GM12801 (cell line): ENCODE measurements around the gene TTF2.

ENCODE experiments used
- TF ChIP-seq, protein P1 (sequence below): IDR thresholded peaks from one replicate; pipeline ENCODE4 v1.5.1; 2011; ENCODE audit warnings: control low read depth; ENCODE audit not compliant: insufficient read length; ENCODE audit errors: extremely low read depth

TTF2 gene

DNA sequence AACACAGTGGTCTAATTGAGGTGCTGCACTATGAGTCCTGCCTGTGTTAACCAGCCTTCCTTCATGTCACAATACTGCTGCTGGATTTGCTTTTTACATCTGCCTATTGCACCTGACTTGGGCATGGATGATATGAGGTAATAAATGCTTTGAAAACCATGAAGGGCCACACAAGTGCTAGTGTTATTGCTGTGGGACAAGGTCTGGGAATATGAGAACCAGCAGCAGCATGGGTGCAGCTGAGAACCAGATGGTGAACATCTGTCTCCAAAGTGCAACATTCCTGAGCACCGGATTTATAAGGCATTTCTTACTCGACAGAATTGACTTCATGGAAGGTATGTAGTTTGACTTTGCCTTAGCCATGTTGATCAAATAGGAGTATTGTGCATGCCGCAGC is 44.9 kb downstream of the TTF2 start:
- TF ChIP-seq, protein P1, sequence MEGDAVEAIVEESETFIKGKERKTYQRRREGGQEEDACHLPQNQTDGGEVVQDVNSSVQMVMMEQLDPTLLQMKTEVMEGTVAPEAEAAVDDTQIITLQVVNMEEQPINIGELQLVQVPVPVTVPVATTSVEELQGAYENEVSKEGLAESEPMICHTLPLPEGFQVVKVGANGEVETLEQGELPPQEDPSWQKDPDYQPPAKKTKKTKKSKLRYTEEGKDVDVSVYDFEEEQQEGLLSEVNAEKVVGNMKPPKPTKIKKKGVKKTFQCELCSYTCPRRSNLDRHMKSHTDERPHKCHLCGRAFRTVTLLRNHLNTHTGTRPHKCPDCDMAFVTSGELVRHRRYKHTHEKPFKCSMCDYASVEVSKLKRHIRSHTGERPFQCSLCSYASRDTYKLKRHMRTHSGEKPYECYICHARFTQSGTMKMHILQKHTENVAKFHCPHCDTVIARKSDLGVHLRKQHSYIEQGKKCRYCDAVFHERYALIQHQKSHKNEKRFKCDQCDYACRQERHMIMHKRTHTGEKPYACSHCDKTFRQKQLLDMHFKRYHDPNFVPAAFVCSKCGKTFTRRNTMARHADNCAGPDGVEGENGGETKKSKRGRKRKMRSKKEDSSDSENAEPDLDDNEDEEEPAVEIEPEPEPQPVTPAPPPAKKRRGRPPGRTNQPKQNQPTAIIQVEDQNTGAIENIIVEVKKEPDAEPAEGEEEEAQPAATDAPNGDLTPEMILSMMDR, result no peak

DNA sequence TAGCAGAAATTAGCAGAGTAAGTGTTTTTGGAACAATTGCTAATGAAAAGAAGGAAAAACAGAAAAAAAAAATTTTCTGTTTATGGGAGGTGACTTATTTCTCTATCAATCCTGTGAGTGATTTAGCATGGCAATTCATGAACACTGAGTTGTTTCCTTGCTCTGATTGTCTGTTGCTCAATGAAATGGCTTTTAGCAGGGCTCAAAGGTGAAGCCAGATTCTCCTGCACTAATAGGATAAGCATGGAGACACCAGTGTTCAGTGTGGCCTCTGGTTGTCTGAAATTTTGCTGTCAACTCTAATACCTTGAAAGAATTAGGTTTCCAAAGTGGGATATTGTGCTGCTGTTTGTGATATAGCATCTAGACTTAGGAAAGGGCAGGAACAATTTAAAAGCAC is 45.6 kb downstream of the TTF2 start:
- TF ChIP-seq, protein P1, result no peak

DNA sequence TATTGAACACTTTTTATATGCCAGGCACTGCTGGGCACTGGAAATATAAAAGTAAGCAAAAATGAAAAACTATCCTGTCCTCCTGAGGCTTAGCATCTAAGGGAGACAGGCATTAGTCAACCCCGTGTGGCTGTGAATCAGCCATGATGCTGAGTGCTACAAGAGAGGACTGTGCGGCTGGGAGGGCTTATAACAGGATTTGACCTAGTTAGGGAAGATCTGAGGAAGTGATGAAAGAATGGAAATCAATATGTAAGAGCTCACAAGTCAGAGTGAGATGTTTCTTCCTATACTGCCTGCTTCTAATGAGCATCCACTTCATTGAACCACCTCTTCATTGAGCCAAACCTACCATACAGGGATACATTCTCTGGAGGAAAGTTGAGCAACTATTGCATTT is 46.4 kb downstream of the TTF2 start:
- TF ChIP-seq, protein P1, result no peak

DNA sequence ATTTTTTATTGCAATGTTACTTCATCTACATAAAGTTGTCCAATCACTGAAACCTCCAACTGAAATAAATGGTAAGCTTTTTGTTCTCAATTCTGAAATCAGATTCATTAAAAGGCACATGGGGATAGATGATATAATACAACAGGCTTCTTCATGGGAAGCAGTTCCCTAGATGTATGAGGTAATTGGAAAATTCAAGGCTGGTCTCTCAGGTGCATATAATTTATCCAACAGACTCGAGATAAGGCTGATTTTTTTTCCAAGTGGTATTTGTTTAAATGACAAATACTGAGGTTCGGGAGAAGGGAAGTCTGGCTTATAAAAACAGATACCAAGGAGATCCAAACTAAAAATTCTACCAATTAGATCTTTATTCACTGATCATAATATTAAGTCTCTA is 47.2 kb downstream of the TTF2 start:
- TF ChIP-seq, protein P1, result no peak

DNA sequence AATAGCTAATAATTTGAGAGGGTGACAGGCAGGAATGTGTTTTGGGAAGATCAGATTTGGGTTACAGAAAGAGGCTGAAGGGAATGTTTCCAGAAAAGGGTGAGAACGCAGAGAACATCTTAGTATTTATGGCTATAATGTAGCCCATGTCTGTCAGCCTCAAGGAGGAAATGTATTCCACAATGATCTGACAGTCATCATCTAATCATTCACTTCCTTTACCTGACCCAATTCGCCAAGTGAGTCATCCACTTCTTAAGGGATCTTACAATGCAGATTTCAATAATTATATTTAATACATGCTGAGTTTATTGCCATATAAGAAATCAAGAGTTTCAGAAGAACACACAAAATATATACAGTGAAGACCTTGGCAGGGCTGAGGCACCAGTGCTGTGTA is 50.6 kb downstream of the TTF2 start:
- TF ChIP-seq, protein P1, result no peak

DNA sequence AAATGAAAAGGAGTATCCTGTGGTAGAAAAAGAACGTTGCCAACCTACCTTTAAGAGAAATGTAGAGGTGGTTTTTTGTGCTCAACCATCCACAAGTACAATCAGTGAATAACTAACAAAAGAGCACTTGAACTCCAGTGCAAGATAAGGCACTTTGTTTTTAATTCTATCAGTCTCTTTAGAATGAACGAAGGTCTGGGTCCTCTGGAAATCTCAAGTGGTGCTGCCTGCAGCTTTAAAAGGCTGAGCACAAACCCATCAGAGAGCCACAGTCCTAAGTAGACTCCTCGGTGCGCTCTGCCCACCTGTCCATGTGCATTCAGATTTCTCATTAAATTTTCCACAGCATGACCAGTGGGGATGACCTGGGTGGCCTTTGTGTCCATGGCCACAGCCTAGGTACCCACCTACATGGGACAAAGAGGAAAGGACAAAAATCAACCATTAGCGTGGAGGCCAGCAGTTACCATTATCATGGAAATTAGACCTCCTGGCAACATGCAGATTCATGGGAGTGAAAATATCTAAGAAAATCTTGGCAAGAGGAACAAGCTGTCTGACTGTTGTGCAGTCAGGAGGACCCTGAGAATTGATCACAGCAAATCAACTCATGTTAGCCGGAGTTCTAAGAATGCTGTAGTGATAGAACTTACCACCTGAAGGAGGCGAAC is 52.1 kb downstream of the TTF2 start:
- TF ChIP-seq, protein P1, result no peak

DNA sequence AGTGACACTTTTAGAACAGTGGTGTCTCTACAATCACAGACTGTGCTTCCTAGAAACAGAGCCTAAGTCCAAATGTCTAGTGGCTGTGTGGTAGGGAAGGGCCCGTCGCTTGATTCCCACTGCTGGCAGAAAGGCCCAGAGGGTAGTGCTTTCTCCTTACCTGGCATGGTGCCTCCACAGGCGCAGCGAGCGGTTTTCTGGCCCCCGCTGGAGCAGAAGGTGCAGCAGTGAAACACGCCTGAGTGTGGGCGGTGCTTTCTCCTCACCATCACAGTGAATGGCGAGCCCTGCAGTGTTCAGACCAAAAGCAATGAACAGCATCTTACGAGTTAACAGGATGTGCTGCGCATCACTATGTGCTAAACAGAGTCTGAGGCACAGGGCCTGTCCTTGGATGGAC is 53.1 kb downstream of the TTF2 start:
- TF ChIP-seq, protein P1, result no peak

DNA sequence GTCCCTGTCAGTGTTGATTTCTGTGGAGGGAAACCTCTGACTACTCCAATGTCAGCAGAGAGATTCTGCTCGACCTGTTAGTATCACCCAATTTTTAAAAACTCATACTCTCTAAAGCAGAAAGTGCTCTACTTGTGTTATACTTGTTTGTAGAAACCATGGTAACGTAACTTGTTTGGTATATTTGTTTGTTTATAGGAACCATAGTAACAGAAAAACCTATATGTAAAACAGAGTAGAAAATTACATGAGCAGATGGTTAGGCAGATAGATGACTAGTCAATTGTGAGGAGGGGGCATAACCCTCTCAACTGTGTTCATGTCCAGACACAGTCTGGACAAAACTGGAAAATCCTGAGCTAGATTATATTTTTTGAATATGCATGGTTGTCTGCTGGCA is 54.8 kb downstream of the TTF2 start:
- TF ChIP-seq, protein P1, result no peak
